ENCODE results near the gene RBPMS2.

RBPMS2 gene

GRCh38 chr15:64716452-64716851 lies 58.9 kb downstream of the RBPMS2 start:
- no peak for FAIRE-seq

GRCh38 chr15:64713592-64713991 lies 61.8 kb downstream of the RBPMS2 start:
- no peak for FAIRE-seq

GRCh38 chr15:64712353-64712752 lies 63.0 kb downstream of the RBPMS2 start:
- no peak for FAIRE-seq

DNA sequence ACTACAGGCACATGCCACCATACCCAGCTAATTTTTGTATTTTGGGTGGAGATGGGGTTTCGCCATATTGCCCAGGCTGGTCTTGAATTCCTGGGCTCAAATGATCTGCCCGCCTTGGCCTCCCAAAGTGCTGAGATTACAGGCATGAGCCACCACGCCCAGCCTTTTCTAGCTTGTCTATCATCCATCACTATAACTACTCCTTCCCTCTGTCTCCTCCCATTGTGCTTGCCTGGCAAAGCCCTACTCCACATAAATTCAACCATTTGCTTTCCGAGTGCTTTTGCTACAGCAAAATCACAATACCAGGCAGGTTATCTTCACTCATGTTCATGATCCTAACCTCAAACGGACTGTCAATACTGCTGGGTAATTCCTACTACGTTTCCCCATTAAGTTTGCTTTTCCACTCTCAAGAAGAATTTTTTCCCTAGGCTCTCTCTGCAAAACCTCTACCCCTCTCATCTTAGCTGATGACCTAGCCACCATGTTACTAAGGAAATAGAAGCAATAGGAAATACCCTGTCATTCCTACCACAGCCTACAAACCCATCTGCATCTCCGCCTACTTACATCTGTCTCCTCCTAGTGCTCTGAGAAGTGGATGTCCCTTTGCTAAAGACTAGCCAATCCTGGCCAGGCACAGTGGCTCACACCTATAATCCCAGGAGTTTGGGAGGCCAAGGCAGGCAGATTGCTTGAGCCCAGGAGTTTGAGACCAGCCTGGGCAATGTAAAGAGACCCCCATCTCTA lies 64.5 kb downstream of the RBPMS2 start:
- no peak for FAIRE-seq

- FAIRE-seq: no peak
Measured at GRCh38 chr15:64706011-64706911, 69.1 kb downstream of the RBPMS2 start.

- no peak for FAIRE-seq
Measured at GRCh38 chr15:64705006-64705405, 70.4 kb downstream of the RBPMS2 start.

- no peak for FAIRE-seq
Measured at GRCh38 chr15:64703632-64703959, 71.8 kb downstream of the RBPMS2 start.

DNA sequence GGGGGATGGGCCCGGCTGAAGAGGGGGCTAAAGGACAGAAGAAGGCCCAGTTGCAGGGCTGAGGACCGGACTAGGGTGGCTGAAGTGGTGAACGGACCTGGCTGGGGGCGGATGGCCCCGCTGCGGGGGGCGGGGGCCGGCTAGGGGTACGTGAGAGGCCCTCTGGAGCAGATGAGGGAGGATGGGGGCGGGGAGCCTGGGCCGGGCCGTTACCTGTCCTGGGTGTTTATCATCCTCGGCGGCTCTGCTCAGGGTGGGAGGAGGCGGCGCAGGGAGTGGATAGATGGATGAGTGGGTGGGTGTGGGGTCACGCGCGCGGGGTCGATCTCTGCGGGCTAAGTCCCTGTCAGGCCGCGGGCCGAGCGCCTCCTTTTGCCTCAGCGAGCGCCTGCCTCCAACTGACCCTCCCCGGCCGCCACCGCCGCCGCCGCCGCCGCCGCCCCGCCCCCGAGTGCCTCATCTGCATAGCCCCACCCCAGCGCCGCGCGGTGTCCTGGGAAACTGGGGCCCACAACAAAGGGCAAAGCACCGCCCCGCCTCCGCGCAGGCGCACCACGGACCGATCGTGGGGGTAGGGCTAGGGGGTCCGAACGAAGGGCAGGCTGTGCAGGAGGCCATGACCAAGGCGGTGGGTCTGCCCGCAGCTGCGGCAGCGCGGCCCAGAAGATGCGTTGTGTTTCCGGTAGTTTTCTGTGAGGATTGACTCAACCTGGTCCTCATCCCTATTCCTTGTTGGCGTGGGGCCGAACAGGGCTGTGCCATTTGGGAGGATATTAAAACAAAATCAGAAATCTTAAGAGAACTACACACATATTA lies 72.4 kb downstream of the RBPMS2 start:
- no peak for FAIRE-seq

DNA sequence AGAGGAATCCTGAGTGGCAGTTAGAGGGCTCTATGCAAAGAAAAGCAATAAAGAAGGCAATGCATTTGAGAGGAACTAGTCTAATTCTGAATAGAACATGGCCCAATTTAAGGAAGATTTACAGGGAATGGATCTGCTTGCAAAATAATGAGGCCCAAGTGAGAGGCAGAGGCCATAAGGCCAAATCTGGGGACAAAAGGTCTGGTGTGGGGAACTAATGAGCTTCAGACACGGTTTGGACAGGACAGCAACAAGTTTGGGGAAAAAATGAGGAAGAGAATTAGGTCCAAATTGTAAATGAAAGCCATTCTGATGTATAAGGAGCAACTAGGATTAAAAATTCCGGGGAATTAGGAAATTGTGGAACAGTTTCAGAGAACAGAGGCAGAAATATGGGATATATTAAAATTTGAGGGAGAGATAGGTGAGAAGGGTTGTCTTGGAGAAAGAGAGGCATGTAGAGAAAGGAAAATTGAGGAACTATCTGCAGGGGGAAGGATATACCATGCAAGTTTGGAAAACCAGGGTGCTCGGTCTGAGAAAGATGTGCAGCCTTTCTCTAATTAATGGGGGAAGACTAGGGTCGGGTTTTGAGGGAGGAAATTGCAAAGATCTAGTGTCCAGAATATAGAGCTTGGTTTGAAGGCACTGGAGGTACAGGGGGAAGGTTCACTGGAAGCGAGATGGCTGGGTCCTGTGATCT lies 73.8 kb downstream of the RBPMS2 start:
- FAIRE-seq: no peak

DNA sequence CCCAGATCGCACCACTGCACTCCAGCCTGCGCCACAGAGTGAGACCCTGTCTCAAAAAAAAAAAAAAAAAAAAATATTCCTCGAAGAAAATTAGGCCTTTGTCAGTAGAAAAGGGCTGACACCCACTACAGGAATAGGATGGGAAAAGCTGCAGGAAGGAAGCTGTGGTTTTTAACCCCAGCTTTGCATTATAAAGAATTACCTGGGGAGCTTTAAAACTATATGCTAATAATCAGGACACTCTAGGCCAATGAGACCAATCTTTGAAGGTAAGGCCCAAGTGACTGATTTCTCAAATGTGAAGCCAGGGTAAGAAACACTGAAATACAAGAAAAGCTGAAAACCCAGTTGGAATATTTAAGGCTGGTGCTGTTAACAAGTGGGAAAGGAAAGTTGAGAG lies 74.3 kb downstream of the RBPMS2 start:
- FAIRE-seq: no peak

DNA sequence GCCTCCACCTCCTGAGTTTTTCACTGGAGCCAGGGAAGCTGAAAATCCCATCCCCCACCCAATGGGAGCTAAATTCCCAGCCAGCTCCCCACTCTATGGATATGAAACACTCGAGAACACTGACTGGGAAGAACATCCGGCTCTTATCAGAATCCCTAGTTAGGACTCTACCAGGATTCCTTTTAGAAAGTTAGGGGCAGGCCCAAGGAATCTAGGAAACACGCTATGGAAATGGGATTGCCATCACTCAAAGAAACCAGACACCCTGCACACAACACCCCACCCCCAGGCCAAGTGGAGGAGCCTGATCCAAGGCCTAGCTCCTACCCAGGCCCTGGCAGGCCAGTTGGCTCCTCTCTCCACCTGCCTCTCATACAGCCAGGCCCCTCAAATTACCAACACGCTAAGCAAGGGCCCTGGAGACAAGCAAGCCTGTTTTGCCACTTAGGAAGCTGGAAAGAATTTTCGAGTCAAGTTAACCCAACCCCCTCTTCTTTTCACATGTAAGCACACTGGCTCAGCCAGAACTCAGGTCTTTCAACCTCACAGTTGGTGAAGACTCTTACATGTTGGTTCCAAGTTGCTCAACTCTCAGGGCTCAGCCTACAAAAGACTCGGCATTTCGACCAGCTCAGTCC lies 75.5 kb downstream of the RBPMS2 start:
- FAIRE-seq: no peak

DNA sequence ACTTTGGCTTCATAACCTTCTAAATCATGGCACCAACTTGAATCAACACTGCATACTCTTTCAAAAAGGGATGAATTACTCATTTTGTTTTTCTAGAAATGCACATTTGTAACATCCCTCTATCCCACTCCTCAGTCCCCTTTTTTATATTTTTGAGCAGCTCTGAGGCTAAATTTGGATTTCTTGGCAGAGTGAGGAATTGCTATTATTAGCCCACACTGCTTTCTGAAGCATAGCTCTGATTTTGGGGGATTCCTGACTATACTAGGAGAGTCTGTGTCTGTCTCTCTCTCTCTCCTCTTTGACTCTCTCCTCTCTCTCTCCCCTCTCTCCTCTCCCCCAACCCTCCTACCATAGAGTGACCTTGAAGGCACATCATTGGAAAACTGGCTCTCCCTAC lies 76.6 kb downstream of the RBPMS2 start:
- no peak for FAIRE-seq

DNA sequence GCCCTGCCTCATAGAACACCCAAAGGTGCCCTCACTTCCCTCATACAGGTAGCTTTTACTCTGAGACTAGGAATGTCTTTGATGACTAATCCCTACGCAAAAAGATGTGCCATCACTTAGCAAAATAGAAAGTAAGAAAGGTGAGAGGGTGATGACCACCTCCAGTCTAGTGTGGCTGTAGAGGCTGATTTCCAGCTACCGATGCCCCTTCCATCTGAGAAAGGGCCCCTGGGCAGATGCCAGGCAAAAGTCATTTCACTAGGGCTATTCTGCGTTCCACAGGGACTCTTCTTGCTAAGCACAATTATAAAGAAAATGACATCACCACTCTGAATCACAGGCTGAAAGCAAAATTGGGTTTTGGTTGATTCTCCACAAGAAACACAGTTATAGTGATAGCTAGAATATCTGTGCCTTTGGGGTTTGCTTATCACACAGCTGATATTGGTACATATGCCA lies 77.4 kb downstream of the RBPMS2 start:
- no peak for FAIRE-seq

- FAIRE-seq: no peak
Measured at GRCh38 chr15:64696481-64696880, 78.9 kb downstream of the RBPMS2 start.

DNA sequence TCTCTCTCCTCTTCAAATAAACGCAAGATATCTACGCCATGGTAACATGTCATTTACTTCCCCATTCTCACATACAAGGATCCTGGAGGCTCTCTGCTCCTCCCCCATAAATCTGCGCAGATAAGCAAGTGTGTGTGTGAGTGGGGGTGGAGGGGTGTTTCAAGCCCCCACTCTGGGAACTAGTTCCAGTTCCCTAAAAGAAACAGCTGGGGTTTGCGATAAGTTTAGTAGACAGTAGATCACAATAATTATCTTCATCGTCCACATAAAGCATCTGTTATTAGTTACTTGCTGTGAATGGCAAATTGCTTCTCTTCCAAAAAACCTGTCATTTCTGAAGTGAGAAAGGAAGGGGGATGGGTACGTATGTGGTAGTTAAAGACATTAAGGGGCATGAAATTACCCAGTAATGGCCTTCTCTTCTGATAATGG lies 79.8 kb downstream of the RBPMS2 start:
- no peak for FAIRE-seq

GRCh38 chr15:64694816-64695215 lies 80.6 kb downstream of the RBPMS2 start:
- no peak for FAIRE-seq

GRCh38 chr15:64693134-64693533 lies 82.3 kb downstream of the RBPMS2 start:
- no peak for FAIRE-seq

DNA sequence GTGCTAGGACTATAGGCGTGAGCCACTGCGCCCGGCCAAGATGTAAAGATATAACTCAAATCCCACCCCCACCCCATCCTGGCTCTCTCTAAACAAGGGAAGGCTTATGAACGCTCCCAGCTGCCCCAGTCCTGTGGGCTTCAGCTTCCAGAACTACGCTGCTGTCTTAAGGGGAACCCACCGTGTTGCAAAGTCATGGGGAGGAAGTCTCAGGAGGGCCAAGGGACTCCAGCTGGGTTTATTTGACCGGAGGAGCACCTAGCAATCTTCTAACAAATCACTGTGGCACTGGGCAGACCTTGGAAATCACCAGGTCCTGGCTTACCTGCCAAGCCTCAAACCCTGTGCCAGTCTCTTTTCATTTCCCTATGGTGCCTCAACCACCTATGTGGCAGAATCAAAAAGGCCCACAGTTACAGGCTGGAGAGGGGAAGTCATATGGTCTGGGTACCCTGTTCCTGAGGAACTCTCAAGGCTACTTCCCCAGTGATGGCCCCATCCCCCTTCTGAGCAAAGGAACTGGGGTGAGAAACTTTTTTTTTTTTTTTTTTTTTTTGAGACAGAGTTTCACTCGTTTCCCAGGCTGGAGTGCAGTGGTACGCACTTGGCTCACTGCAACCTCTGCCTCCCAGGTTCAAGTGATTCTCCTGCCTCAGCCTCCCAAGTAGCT lies 83.4 kb downstream of the RBPMS2 start:
- FAIRE-seq: no peak

- FAIRE-seq: no peak
Measured at GRCh38 chr15:64690578-64691296, 84.7 kb downstream of the RBPMS2 start.

GRCh38 chr15:64690008-64690407 lies 85.4 kb downstream of the RBPMS2 start:
- no peak for FAIRE-seq

All from G401.6 (cell line).